ENCODE results near the gene LRFN2. TPM values are rescaled to one million over a fixed set of nuclear protein-coding genes. Genes with fewer than 3 reads are reported as not detected.

The LRFN2 gene
- polyA plus RNA-seq, 3 donors from 2014 or later, result 0.67 to 1.8 (median 0.87) TPM

DNA sequence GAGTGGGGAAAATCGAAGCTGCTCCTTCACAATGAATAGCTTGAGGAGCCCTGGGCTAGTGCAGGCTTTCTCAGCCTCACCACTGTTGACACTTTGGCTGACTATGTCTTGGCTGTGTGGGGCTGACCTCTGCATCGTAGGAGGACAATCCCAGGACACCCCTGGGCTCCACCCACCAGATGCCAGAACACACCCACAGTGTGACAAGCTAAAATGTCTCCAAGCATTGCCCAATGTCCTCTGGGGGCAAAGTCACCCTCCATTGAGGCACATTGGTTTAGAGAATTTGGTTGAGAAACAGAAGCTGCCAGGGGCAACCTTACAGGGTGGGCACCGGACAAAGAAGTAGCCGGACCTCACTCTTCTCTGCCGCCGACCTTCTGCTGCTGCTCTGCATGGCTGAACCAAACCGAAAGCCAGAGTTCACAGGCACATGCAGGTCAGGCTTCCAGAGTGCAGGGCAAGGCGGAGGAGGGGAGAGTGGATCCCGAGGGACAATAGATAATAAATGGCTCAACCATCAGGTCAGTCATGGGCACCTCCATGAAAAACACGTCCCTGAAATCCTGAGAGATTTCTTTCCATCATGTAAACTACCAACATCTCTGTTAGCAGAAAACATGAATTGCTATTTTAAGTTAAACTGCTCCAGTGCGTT, 189.0 kb downstream of the LRFN2 start:
- H3K4me1 Mint-ChIP-seq, result peaks cover 13 to 16% of the 10 kb centered on the region in 2 donors
- H3K9me3 Mint-ChIP-seq, result no peaks in the 10 kb centered on the region
- DNase-seq, result no peak
- H3K27me3 Mint-ChIP-seq (ENCODE audit: low read depth in 3 of 3), result peaks cover 0 to 2% (median 1%) of the 10 kb centered on the region in 3 donors
- peak overlapping the region in 1 of 6 donors; percentile 41 for H3K27ac Mint-ChIP-seq
- no peak overlapping the region for H3K4me3 Mint-ChIP-seq
- peaks cover 0 to 5% (median 0%) of the 10 kb centered on the region in 3 donors for H3K36me3 Mint-ChIP-seq

- H3K4me3 Mint-ChIP-seq, result no peak overlapping the region
- DNase-seq, result no peak
- peak overlapping the region in 1 of 6 donors; percentile 12 for H3K27ac Mint-ChIP-seq
- H3K36me3 Mint-ChIP-seq, result peaks cover 0 to 5% (median 0%) of the 10 kb centered on the region in 3 donors
- H3K4me1 Mint-ChIP-seq, result peaks cover 15 to 16% of the 10 kb centered on the region in 2 donors
- H3K27me3 Mint-ChIP-seq (ENCODE audit: low read depth in 3 of 3), result peaks cover 0 to 2% (median 1%) of the 10 kb centered on the region in 3 donors
- no peaks in the 10 kb centered on the region for H3K9me3 Mint-ChIP-seq
Observed at GRCh38 chr6:40397287-40398033, 189.7 kb downstream of the LRFN2 start.

DNA sequence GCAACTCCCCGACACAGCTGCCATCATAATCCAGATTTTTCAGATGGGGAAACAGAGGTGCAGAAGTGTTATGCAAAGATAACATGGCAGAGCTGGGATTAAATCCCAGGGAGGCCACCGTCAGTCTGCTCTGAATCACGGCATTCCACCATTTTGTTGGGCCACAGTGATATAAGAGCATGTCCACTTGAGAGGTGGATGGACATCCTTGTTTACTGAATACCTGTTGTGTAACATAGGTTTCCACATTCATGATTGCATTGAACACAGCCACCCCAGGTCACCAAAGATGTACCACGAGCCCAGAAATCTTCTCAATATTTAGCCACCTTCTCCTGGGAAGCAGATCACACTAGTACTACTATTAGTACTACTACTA, 191.5 kb downstream of the LRFN2 start:
- DNase-seq, result no peak
- H3K4me3 Mint-ChIP-seq, result no peak overlapping the region

DNA sequence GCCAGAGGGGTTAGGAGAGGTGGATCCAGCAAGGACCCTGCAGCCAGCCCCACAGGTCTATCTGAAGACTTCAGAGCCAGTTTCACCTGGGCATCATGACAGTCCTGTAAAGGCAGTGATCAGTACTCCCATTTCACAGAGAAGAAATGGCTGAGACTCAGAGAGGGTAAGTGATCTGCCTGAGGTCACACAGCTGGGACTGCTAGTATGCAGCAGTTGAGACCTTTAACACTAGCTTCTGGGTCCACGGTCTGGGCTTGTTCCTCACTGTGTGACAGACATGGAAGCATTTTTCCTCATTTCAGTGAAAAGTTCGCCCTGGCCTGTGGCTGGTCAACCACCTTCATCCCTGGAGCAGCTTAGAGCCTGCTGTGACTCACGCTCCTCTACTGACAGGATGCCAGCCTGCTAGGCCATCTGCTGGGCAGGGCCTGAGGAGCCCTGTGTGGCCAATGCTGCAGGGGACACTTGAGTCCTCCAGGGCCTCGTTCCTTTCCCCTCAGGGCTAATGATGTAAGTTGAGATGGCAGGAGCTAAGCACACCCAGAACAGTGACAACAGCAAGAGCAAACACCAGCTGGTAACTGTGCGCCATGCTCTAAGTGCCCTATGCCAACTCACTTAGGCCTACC, 192.0 kb downstream of the LRFN2 start:
- peaks cover 0 to 2% (median 1%) of the 10 kb centered on the region in 3 donors for H3K27me3 Mint-ChIP-seq (ENCODE audit: low read depth in 3 of 3)
- no peak for DNase-seq
- H3K4me1 Mint-ChIP-seq, result peaks cover 11 to 20% of the 10 kb centered on the region in 2 donors
- no peaks in the 10 kb centered on the region for H3K9me3 Mint-ChIP-seq
- peaks cover 0 to 5% (median 0%) of the 10 kb centered on the region in 3 donors for H3K36me3 Mint-ChIP-seq
- no peak overlapping the region for H3K4me3 Mint-ChIP-seq
- peak overlapping the region in 2 of 6 donors; percentile 7 to 46 for H3K27ac Mint-ChIP-seq

More for the DNA sequence above, 191.5 kb downstream of the LRFN2 start:
- Mint-ChIP-seq H3K27ac (peak overlapping the region in 1 of 6 donors; percentile 7), H3K9me3 (no peaks in the 10 kb centered on the region), H3K27me3 (ENCODE audit: low read depth in 3 of 3) (peaks cover 0 to 2% (median 1%) of the 10 kb centered on the region in 3 donors), H3K4me1 (peaks cover 13 to 18% of the 10 kb centered on the region in 2 donors), H3K36me3 (peaks cover 0 to 5% (median 0%) of the 10 kb centered on the region in 3 donors)

DNA sequence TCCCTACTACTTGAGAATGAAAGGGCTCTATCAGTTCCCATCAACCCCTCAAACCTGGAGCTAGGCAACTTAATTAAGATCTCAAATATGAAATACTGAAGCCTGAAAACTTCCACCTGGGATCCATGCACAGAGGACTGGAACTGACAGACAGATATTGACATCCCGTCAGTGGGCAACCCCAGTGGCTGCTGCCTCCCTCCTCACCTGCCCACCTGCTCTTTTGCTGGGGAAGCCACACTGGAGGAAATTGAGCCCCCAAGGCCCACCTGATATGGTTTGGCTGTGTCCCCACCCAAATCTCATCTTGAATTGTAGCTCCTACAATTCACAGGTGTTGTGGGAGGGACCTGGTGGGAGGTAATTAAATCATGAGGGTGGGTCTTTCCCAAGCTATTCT, 192.8 kb downstream of the LRFN2 start:
- H3K27ac Mint-ChIP-seq, result peak overlapping the region in 2 of 6 donors; percentile 34 to 35
- DNase-seq, result no peak
- H3K4me1 Mint-ChIP-seq, result peaks cover 19 to 28% of the 10 kb centered on the region in 2 donors
- no peak overlapping the region for H3K4me3 Mint-ChIP-seq
- no peaks in the 10 kb centered on the region for H3K9me3 Mint-ChIP-seq
- H3K36me3 Mint-ChIP-seq, result peaks cover 0 to 4% (median 0%) of the 10 kb centered on the region in 3 donors
- H3K27me3 Mint-ChIP-seq (ENCODE audit: low read depth in 3 of 3), result peaks cover 0 to 6% (median 2%) of the 10 kb centered on the region in 3 donors

DNA sequence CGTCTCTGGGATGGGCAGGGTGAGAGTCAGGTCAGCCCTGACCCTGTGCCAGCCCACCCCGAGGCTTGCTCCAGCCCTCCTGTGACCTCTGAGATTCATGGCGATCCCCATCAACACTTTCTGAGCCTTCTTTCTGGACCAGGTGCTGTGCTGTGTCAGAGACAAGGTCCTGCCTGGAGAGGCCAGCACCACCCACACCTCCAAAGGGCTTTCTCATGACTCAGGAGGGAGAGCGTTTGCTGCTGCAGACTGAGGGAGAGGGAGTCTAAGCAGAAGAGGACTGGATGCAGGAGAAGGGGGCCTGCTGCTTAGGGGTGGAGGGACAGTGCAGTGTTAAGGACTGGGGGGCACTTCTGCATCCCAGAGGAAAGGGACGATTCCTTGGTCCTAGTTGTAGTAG, 193.5 kb downstream of the LRFN2 start:
- no peak for DNase-seq
- Mint-ChIP-seq H3K27me3 (ENCODE audit: low read depth in 3 of 3) (peaks cover 0 to 6% (median 2%) of the 10 kb centered on the region in 3 donors), H3K27ac (peak overlapping the region in 2 of 6 donors; percentile 36 to 85), H3K36me3 (peaks cover 0 to 5% (median 0%) of the 10 kb centered on the region in 3 donors), H3K4me1 (peaks cover 26 to 36% of the 10 kb centered on the region in 2 donors), H3K9me3 (no peaks in the 10 kb centered on the region), H3K4me3 (no peak overlapping the region)

DNA sequence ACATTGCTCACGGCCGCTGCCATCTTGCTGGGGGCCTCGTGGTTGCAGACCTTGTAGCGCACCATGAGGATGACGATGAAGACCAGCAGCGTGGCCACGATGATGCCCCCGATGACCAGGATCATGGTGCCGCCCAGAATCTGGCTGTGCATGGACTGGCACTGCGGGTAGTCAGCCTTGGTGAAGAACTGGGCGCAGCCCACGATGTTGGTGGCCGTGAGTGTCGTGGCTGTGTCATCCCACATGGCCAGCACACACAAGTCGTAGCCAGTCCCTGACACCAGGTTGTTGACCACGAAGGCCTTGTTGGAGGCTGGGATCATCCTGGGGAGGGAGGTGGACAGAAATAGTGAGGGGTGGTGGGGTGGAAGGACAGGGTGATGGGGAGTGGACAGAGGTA, 194.6 kb downstream of the LRFN2 start:
- Mint-ChIP-seq H3K36me3 (peaks cover 0 to 5% (median 0%) of the 10 kb centered on the region in 3 donors), H3K4me1 (peaks cover 33 to 44% of the 10 kb centered on the region in 2 donors), H3K9me3 (no peaks in the 10 kb centered on the region), H3K27me3 (ENCODE audit: low read depth in 3 of 3) (peaks cover 0 to 6% (median 2%) of the 10 kb centered on the region in 3 donors), H3K27ac (peak overlapping the region in 2 of 6 donors; percentile 36 to 85), H3K4me3 (no peak overlapping the region)
- DNase-seq, result no peak

- Mint-ChIP-seq H3K36me3 (peaks cover 0 to 5% (median 0%) of the 10 kb centered on the region in 3 donors), H3K27ac (peak overlapping the region in 1 of 6 donors; percentile 71), H3K27me3 (ENCODE audit: low read depth in 3 of 3) (peaks cover 0 to 6% (median 2%) of the 10 kb centered on the region in 3 donors), H3K4me1 (peaks cover 39 to 50% of the 10 kb centered on the region in 2 donors), H3K4me3 (no peak overlapping the region), H3K9me3 (no peaks in the 10 kb centered on the region)
- no peak for DNase-seq
Observed at GRCh38 chr6:40391851-40392517, 195.2 kb downstream of the LRFN2 start.

DNA sequence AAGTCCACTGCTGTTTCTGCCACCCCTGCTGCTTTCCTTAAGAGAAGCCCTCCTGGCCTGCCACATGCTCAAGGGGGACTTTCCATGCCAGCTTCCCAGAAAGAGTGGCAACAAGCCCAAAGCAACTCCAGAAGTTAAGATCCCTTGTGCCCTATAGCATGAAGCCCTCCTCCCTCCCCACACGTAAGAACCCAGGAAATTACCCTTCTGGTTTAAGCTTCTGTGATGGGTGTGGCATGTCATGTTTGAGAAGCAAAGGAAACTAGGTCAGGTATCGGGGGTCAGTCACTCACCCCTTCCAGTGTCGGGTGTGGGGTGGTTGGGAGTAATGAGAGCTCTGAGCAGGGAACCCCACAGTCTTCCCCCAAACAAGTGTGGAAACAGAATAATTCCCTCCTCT, 196.1 kb downstream of the LRFN2 start:
- peaks cover 0 to 5% (median 0%) of the 10 kb centered on the region in 3 donors for H3K36me3 Mint-ChIP-seq
- DNase-seq, result peak in 1 of 3 donors; percentile 30
- peaks cover 47 to 59% of the 10 kb centered on the region in 2 donors for H3K4me1 Mint-ChIP-seq
- H3K27ac Mint-ChIP-seq, result peak overlapping the region in 4 of 6 donors; percentile 55 to 84 (median 72)
- no peaks in the 10 kb centered on the region for H3K9me3 Mint-ChIP-seq
- peaks cover 0 to 6% (median 2%) of the 10 kb centered on the region in 3 donors for H3K27me3 Mint-ChIP-seq (ENCODE audit: low read depth in 3 of 3)
- H3K4me3 Mint-ChIP-seq, result peak overlapping the region in 4 of 5 donors; percentile 34 to 74 (median 64)

DNA sequence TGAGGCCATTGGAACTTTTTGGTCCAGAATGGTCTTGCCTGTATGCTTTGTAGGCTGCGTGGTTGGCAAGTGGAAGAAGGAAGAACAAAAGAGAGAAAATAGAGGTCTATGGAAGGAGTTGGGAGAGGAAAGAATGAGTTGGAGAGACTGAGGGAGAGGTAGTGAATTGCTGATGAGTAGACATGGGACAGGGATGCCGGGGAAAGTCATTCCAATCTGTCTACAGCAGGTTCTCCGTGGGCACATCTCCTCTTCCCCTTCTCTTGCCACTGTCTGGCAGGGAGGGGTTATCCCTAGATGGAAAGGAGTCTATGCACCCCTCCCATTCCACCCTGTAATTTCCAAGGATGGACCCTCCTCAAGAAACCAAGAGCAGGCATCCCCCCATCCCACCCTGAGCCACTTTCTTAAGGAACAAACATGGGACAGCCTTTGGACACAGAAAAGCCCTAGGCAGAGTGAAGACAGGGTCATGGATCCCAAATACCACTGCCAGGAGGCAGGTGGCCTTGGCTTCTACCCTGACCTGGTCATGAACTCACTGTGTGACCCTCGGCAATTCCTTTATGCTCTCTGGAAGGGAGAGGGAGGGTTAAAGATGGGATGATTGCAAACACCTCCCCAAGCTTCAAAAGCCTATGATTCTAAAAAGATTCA, 196.9 kb downstream of the LRFN2 start:
- Mint-ChIP-seq H3K9me3 (no peaks in the 10 kb centered on the region), H3K4me1 (peaks cover 47 to 60% of the 10 kb centered on the region in 2 donors), H3K4me3 (peak overlapping the region in 3 of 5 donors; percentile 3 to 74 (median 63)), H3K27ac (peak overlapping the region in 4 of 6 donors; percentile 22 to 79 (median 28)), H3K27me3 (ENCODE audit: low read depth in 3 of 3) (peaks cover 0 to 6% (median 2%) of the 10 kb centered on the region in 3 donors), H3K36me3 (peaks cover 0 to 5% (median 0%) of the 10 kb centered on the region in 3 donors)
- no peak for DNase-seq

GRCh38 chr6:40389254-40389653, 197.9 kb downstream of the LRFN2 start:
- peaks cover 0 to 5% (median 0%) of the 10 kb centered on the region in 3 donors for H3K36me3 Mint-ChIP-seq
- H3K27ac Mint-ChIP-seq, result peak overlapping the region in 5 of 6 donors; percentile 7 to 79 (median 56)
- H3K4me1 Mint-ChIP-seq, result peaks cover 47 to 60% of the 10 kb centered on the region in 2 donors
- no peak for DNase-seq
- no peaks in the 10 kb centered on the region for H3K9me3 Mint-ChIP-seq
- peak overlapping the region in 4 of 5 donors; percentile 3 to 67 (median 42) for H3K4me3 Mint-ChIP-seq
- H3K27me3 Mint-ChIP-seq (ENCODE audit: low read depth in 3 of 3), result peaks cover 0 to 6% (median 2%) of the 10 kb centered on the region in 3 donors

DNA sequence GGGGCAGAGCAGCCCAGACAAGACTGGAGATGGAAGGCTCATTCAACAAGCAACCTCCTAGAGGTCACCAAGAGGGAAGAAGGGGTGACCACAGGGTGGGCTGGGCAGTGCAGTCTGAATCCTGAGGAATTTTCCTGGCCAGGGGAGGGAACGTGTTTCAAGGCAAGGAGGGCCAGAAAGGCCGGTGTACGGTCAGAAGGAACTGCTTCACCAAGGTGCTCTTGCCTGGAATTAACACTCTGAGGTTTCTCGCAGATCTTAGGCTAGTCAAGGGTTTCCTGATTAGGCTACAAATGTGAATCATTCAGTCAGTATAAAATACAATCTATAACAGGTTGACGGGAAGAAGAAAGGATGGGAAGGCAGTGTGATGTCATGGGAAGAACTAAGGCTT, 199.3 kb downstream of the LRFN2 start:
- Mint-ChIP-seq H3K27ac (peak overlapping the region in 3 of 6 donors; percentile 14 to 27 (median 17)), H3K36me3 (peaks cover 0 to 5% (median 0%) of the 10 kb centered on the region in 3 donors), H3K27me3 (ENCODE audit: low read depth in 3 of 3) (peaks cover 2 to 4% (median 2%) of the 10 kb centered on the region in 3 donors), H3K9me3 (no peaks in the 10 kb centered on the region), H3K4me1 (peaks cover 47 to 55% of the 10 kb centered on the region in 2 donors), H3K4me3 (peak overlapping the region in 2 of 5 donors; percentile 27 to 36)
- no peak for DNase-seq

Measured in immature natural killer cell (primary cell).